GM12878 (cell line): ENCODE data around the gene ARL4C. TPM values are rescaled to one million over a fixed set of nuclear protein-coding genes. Genes with fewer than 3 reads are reported as not detected.

Experiments
- ATAC-seq: fragments of 200-7000 bp; cut with Tn5 transposase; 3 replicates; pipeline ENCODE4 v1.9.1; 2020; ENCODE audit warnings: mild to moderate bottlenecking, moderate library complexity
- BruUV-seq: library from RNA; stranded (reverse); fragments of 400-500 nt; replicated peaks from 2 replicates; lab custom pipeline; 2021; lab: Mats Ljungman, UMichigan
- CTCF ChIA-PET: fragments of 300-600 bp; sonication (Branson Sonifier 250); formaldehyde crosslinking; extraction: SDS; loops from one replicate; lab custom pipeline; 2021; ENCODE audit warnings: inconsistent platforms; lab: Yijun Ruan, JAX
- POLR2A ChIA-PET: fragments of 350-600 bp; formaldehyde crosslinking; extraction: SDS; loops from one replicate; lab custom pipeline; 2021; ENCODE audit warnings: inconsistent platforms; lab: Charles Lee
- RAD21 ChIA-PET: fragments of 300-600 bp; sonication (Branson Sonifier 250); formaldehyde crosslinking; loops from one replicate; lab custom pipeline; 2023; ENCODE audit warnings: antibody characterized with exemption; ENCODE audit not compliant: unreplicated experiment; lab: Charles Lee
- SMC1A ChIA-PET: fragments of 300-600 bp; sonication (Branson Sonifier 250); formaldehyde crosslinking; loops from one replicate; lab custom pipeline; 2023; ENCODE audit not compliant: unreplicated experiment, uncharacterized antibody; lab: Charles Lee
- DNase-seq: peaks from one replicate; pipeline ENCODE4 v3.0.0-alpha.2; 2011; ENCODE audit warnings: low read depth, low spot score
- FAIRE-seq: peaks from 3 replicates; lab custom pipeline; 2011; peaks lifted over from hg19 to GRCh38; lab: Jason Lieb, UNC
- H2AFZ ChIP-seq: 2 replicates; pipeline ENCODE4 v1.6.0; 2011; ENCODE audit warnings: low read depth, low read length, control low read depth; ENCODE audit not compliant: control insufficient read depth
- H3K27ac ChIP-seq: 2 replicates; pipeline ENCODE4 v1.5.1; 2011; ENCODE audit warnings: control low read depth; ENCODE audit not compliant: control insufficient read depth, insufficient read depth
- H3K27me3 ChIP-seq, 2 experiments: replicated peaks in 1 of 2; 2 replicates each; pipeline versions ENCODE4 v1.6.0 to v1.6.1; 2011; ENCODE audit warnings: low read length in 1 of 2; ENCODE audit not compliant: control insufficient read depth in 2 of 2, insufficient read depth in 2 of 2
- H3K36me3 ChIP-seq, 2 experiments: 2 replicates each; pipeline ENCODE4 v1.5.1; 2011; ENCODE audit warnings: low read length in 1 of 2; ENCODE audit not compliant: control insufficient read depth in 2 of 2, insufficient read depth in 2 of 2
- H3K4me1 ChIP-seq: 2 replicates; pipeline ENCODE4 v1.6.1; 2011; ENCODE audit warnings: mild to moderate bottlenecking, low read length, moderate library complexity, mixed read lengths; ENCODE audit not compliant: control insufficient read depth, insufficient read depth
- H3K4me2 ChIP-seq: 2 replicates; pipeline ENCODE4 v1.6.0; 2011; ENCODE audit warnings: control low read depth; ENCODE audit not compliant: control insufficient read depth, insufficient read depth
- H3K4me3 ChIP-seq: fragments of 200-600 bp; sonication (generic); 2 replicates; pipeline ENCODE4 v1.5.1; 2016
- H3K79me2 ChIP-seq: 2 replicates; pipeline ENCODE4 v1.6.0; 2011; ENCODE audit warnings: low read length; ENCODE audit not compliant: control insufficient read depth, insufficient read depth
- H3K9ac ChIP-seq: 2 replicates; pipeline ENCODE4 v1.8.0; 2011; ENCODE audit warnings: low read length, control low read depth, mixed read lengths; ENCODE audit not compliant: control insufficient read depth, insufficient read depth
- H3K9me3 ChIP-seq: replicated peaks from 3 replicates; pipeline ENCODE4 v1.5.1; 2011; ENCODE audit warnings: mild to moderate bottlenecking, low read length; ENCODE audit not compliant: control insufficient read depth, insufficient read depth
- H4K20me1 ChIP-seq: 2 replicates; pipeline ENCODE4 v1.6.0; 2011; ENCODE audit not compliant: control insufficient read depth, insufficient read depth
- ATF3 ChIP-seq: IDR thresholded peaks from 2 replicates; pipeline ENCODE4 v1.6.1; 2011; ENCODE audit warnings: low read depth, mild to moderate bottlenecking, low read length, moderate library complexity, borderline replicate concordance; ENCODE audit errors: extremely low read depth
- BACH1 ChIP-seq: fragments of 450-650 bp; IDR thresholded peaks from 2 replicates; pipeline ENCODE4 v1.6.1; 2017; ENCODE audit warnings: mild to moderate bottlenecking, borderline replicate concordance
- CBX3 ChIP-seq: fragments of 200-600 bp; sonication (generic); IDR thresholded peaks from 2 replicates; pipeline ENCODE4 v1.6.1; 2016; ENCODE audit warnings: low read depth, borderline replicate concordance
- CHD1 ChIP-seq: IDR thresholded peaks from 2 replicates; pipeline ENCODE4 v1.6.1; 2012; ENCODE audit warnings: low read depth, low read length, improper control_type of control experiment
- HDAC6 ChIP-seq: fragments of 200-600 bp; sonication (generic); IDR thresholded peaks from one replicate; pipeline ENCODE4 v1.8.0; 2017; ENCODE audit warnings: antibody characterized with exemption; ENCODE audit not compliant: unreplicated experiment
- JUND ChIP-seq: IDR thresholded peaks from 2 replicates; pipeline ENCODE4 v1.6.1; 2012; ENCODE audit warnings: low read depth, mild to moderate bottlenecking, low read length, improper control_type of control experiment, moderate library complexity
- MEF2A ChIP-seq: IDR thresholded peaks from 2 replicates; pipeline ENCODE4 v1.6.1; 2011; ENCODE audit warnings: low read depth, mild to moderate bottlenecking, low read length, moderate library complexity; ENCODE audit not compliant: insufficient read depth
- MTA2 ChIP-seq: fragments of 450-650 bp; IDR thresholded peaks from 2 replicates; pipeline ENCODE4 v1.6.1; 2016; ENCODE audit warnings: low read depth, mild to moderate bottlenecking, moderate library complexity
- POLR2AphosphoS2 ChIP-seq: IDR thresholded peaks from 2 replicates; pipeline ENCODE4 v1.6.1; 2011; ENCODE audit warnings: low read depth, mild to moderate bottlenecking, low read length, improper control_type of control experiment, moderate library complexity
- RCOR1 ChIP-seq: conservative IDR thresholded peaks from 2 replicates; pipeline ENCODE4 v1.6.1; 2012; ENCODE audit warnings: low read depth, low read length, improper control_type of control experiment
- SMC3 ChIP-seq: IDR thresholded peaks from 2 replicates; pipeline ENCODE4 v1.6.1; 2011; ENCODE audit warnings: low read length, improper control_type of control experiment, borderline replicate concordance
- ZNF207 ChIP-seq: fragments of 450-650 bp; IDR thresholded peaks from 2 replicates; pipeline ENCODE4 v1.6.1; 2014; ENCODE audit warnings: antibody characterized with exemption, mild to moderate bottlenecking, borderline replicate concordance
- ZNF217 ChIP-seq: fragments of 450-650 bp; IDR thresholded peaks from 2 replicates; pipeline ENCODE4 v1.6.1; 2017; ENCODE audit warnings: antibody characterized with exemption, mild to moderate bottlenecking
- WGBS: methylation state at CpG from one replicate; pipeline ENCODE4 v1.1.6; 2016; ENCODE audit warnings: low lambda C conversion rate; ENCODE audit not compliant: insufficient replicate concordance, insufficient coverage; ENCODE audit errors: missing lambda C conversion rate; 5-methylcytosine and 5-hydroxymethylcytosine counted together
- in situ Hi-C: fragments of 300-500 bp; cut with MboI; formaldehyde crosslinking; loops from 9 replicates; pipeline ENCODE4 v1.14.3; 2018; ENCODE audit warnings: mixed read lengths
- intact Hi-C: fragments of 100-400 bp; cut with micrococcal nuclease; formaldehyde crosslinking; loops from one replicate; pipeline ENCODE4 v1.14.2; 2022; ENCODE audit not compliant: unreplicated experiment
- polyA plus RNA-seq, 11 experiments: library from polyadenylated mRNA; depleted of rRNA in 4 of 11; unstranded in 6 of 11; stranded (reverse) in 5 of 11; fragments of >200 nt; fragmentation: Nextera tagmentation in 4 of 11; fragmentation: Illumina TruSeq in 1 of 11; extraction: Ambion mirVana in 4 of 11; extraction: Trizol in 1 of 11; gene quantifications; 1 replicate in 1 of 11; 2 replicates in 10 of 11; pipeline versions ENCODE4 v1.2.1 to v1.2.3, GENCODE V29; 2011 to 2016; ENCODE audit warnings: inconsistent platforms in 2 of 11, missing spikeins in 2 of 11, low read depth in 1 of 11
- total RNA-seq, 4 experiments: library from RNA; depleted of rRNA in 3 of 4; stranded (reverse); fragments of >200 nt in 3 of 4; fragmentation: Illumina TruSeq in 1 of 4; extraction: Trizol in 1 of 4; gene quantifications; 2 replicates each; pipeline versions ENCODE4 v1.2.1 to v1.2.3, GENCODE V29; 2013 to 2021

The ARL4C gene
- total and polyA plus RNA-seq, 10 of the 15 experiments (the other 5 are each of a cell fraction or from before 2014, with no cell fraction given) = 0.03 to 0.72 (median 0.06) TPM; not detected in 4

GRCh38 chr2:234468503-234468902 lies 28.4 kb downstream of the ARL4C start:
- in situ Hi-C loops (no loop called here), intact Hi-C loops (no loop called here)
- no peak for DNase-seq
- Histone ChIP-seq H3K4me3 (no peak overlapping the region), H3K9ac (no peak overlapping the region), H3K36me3 (no peaks in the 10 kb centered on the region), H3K27ac (no peak overlapping the region), H3K79me2 (no peaks in the 10 kb centered on the region), H3K4me2 (no peak overlapping the region), H2AFZ (no peak overlapping the region), H3K4me1 (no peaks in the 10 kb centered on the region), H3K27me3 (no peaks in the 10 kb centered on the region; a peak in 1 of 4 replicates), H3K9me3 (no peaks in the 10 kb centered on the region; the same call in 2 of the 3 replicates), H4K20me1 (no peaks in the 10 kb centered on the region)
- CTCF ChIA-PET = no interaction called here
- RAD21 ChIA-PET = interaction anchor here (1.3 kb wide), 1 partner anchor 20 kb away, joined by 4 read pairs; no protein-coding TSS in a partner anchor
- FAIRE-seq = no peak
- POLR2A ChIA-PET = no interaction called here
- WGBS = 49% methylated on average over 5 of the region's 5 CpGs
- ATAC-seq = no peak
- no TSS peak for BruUV-seq
- TF ChIP-seq POLR2AphosphoS2 (no peak), RCOR1 (no peak), SMC3 (no peak), MEF2A (no peak), BACH1 (no peak), HDAC6 (no peak), ZNF217 (no peak), ZNF207 (no peak), JUND (no peak), ATF3 (no peak), CBX3 (no peak), MTA2 (no peak), CHD1 (no peak)
- SMC1A ChIA-PET = interaction anchor here (1.0 kb wide), 1 partner anchor 16 kb away, joined by 4 read pairs; no protein-coding TSS in a partner anchor
